Heart left ventricle (tissue), 13 donors: ENCODE data around the gene SLC7A6OS.

Source experiments
- POLR2A ChIP-seq, 2 donors: fragments of 450-650 bp; IDR thresholded peaks; one replicate each; pipeline ENCODE4 v1.6.1; 2017; ENCODE audit warnings: antibody characterized with exemption in 2 of 2, mild to moderate bottlenecking in 2 of 2, moderate library complexity in 2 of 2
- TF ChIP-seq, protein P1 (sequence below), 12 donors: fragments of 200-600 bp; sonication (generic) in 4 of 12; IDR thresholded peaks; one replicate each; pipeline versions ENCODE4 v1.5.0 to v1.8.0; 2018 to 2022; ENCODE audit warnings: antibody characterized with exemption in 12 of 12, mild to moderate bottlenecking in 5 of 12
- donor health status: ischemic (EF 13 %, LVEDD 7.1; RV severe dilation, severe dysfunction).
- donor health status: DM: no; HTN: yes; CAD: no.
- donor health status: DM: no; HTN: no; CAD: no.
- donor health status: ischemic (EF 25% LVEDD 6.9; RV normal size, moderate dysfunction).
- donor health status: ischemic (EF 25% LVEDD 5.7; RV mildly dilated, moderate dysfunction).
- donor health status: ischemic (EF 35%, LVEDD 5.7; RV mildly dilated, moderate dysfunction).
- donor health status: nonischemic (EF 11% LVEDD 7.7; RV severe dilation, severe dysfunction).
- donor health status: DM: yes; HTN: yes; CAD: no.
- donor health status: PGD.
- donor health status: ischemic (EF 29% LVEDD 5.4; RV normal size, mild dysfunction).
- donor health status: nonischemic (EF 23%, LVEDD 6.1; RV moderate dilation, normal function).

DNA sequence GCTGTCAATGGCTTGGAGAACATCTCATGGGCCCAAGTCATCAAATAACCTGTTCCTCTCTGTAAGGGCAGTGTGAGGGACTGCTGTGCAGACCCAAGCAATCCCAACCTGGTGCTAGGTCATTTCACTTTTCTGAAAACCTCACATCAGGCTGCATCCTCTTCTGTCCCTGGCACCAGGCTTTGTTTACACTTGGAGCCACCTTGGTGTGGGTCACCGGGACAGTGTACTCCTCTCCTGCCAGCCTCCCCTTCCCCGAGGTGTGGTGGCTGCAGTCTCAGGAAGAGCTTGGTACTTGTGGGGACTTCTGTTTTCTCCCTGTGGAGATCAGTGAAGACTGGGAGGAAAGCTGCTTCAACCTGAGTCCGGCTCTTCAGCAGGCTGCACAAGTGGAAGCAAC, 12.4 kb downstream of the SLC7A6OS start:
- TF ChIP-seq, protein P1, sequence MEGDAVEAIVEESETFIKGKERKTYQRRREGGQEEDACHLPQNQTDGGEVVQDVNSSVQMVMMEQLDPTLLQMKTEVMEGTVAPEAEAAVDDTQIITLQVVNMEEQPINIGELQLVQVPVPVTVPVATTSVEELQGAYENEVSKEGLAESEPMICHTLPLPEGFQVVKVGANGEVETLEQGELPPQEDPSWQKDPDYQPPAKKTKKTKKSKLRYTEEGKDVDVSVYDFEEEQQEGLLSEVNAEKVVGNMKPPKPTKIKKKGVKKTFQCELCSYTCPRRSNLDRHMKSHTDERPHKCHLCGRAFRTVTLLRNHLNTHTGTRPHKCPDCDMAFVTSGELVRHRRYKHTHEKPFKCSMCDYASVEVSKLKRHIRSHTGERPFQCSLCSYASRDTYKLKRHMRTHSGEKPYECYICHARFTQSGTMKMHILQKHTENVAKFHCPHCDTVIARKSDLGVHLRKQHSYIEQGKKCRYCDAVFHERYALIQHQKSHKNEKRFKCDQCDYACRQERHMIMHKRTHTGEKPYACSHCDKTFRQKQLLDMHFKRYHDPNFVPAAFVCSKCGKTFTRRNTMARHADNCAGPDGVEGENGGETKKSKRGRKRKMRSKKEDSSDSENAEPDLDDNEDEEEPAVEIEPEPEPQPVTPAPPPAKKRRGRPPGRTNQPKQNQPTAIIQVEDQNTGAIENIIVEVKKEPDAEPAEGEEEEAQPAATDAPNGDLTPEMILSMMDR (IDR thresholded peaks at IDR 0.05), result no peak
- no peak for TF ChIP-seq POLR2A (IDR thresholded peaks at IDR 0.05)
